Frontal cortex (tissue), 4 donors: ENCODE data around the gene RABL6. TPM values are rescaled to one million over a fixed set of nuclear protein-coding genes. Genes with fewer than 3 reads are reported as not detected.

Experiments
- DNase-seq, 2 donors: peaks; one replicate each; pipeline ENCODE4 v3.0.0; 2012; ENCODE audit warnings: low spot score in 2 of 2
- FAIRE-seq: peaks from 2 replicates; lab custom pipeline; 2012; peaks lifted over from hg19 to GRCh38; lab: Jason Lieb, UNC
- small RNA-seq: library from RNA; depleted of rRNA; stranded (forward); fragments of <200 nt; gene quantifications from one replicate; pipeline ENCODE3, GENCODE V24; 2014
- total RNA-seq: library from RNA; depleted of rRNA; stranded (reverse); fragments of >200 nt; gene quantifications from one replicate; pipeline ENCODE4 v1.2.3, GENCODE V29; 2014
- donor health status: control.
- donor health status: control.
- donor health status: control.

RABL6 gene
- total RNA-seq, 1 donor from 2014 or later: 35.1 TPM

- DNase-seq (no peak), FAIRE-seq (no peak)
Measured at GRCh38 chr9:136890661-136891060, 82.9 kb downstream of the RABL6 start.

Small RNA genes within 50 kb of the gene (small RNA-seq; reads per million reads assigned to genes)
- gene AL355987.2 (not detected), gene ATP6V1G1P3 (not detected), gene MIR4292 (not detected), gene MIR4479 (not detected)

Other genes with a start within 250 kb of the RABL6 start
- 12.6 TPM for gene EGFL7, start 145.0 kb upstream of the RABL6 start, total RNA-seq
- gene AGPAT2, start 120.5 kb upstream of the RABL6 start, total RNA-seq: 1.2 TPM
- 26.9 TPM for gene DIPK1B, start 95.4 kb upstream of the RABL6 start, total RNA-seq
- gene LCN10, start 65.0 kb upstream of the RABL6 start, total RNA-seq: not detected
- not detected for gene LCN6, start 59.4 kb upstream of the RABL6 start, total RNA-seq
- gene LCN8, start 49.7 kb upstream of the RABL6 start, total RNA-seq: not detected
- not detected for gene LCN15, start 43.4 kb upstream of the RABL6 start, total RNA-seq
- gene TMEM141, start 16.6 kb upstream of the RABL6 start, total RNA-seq: 17.1 TPM
- 2.0 TPM for gene CCDC183, start 11.6 kb upstream of the RABL6 start, total RNA-seq
- gene AJM1, start 34.5 kb downstream of the RABL6 start, total RNA-seq: 0.82 TPM
- gene PHPT1, start 41.5 kb downstream of the RABL6 start, total RNA-seq: 143 TPM
- gene MAMDC4, start 44.4 kb downstream of the RABL6 start, total RNA-seq: 4.1 TPM
- gene EDF1, start 58.4 kb downstream of the RABL6 start, total RNA-seq: 140 TPM
- 7.3 TPM for gene TRAF2, start 78.6 kb downstream of the RABL6 start, total RNA-seq
- 62.4 TPM for gene FBXW5, start 136.8 kb downstream of the RABL6 start, total RNA-seq
- not detected for gene C8G, start 137.3 kb downstream of the RABL6 start, total RNA-seq
- gene LCN12, start 144.3 kb downstream of the RABL6 start, total RNA-seq: not detected
- gene PTGDS, start 169.6 kb downstream of the RABL6 start, total RNA-seq: 61.1 TPM
- 0.82 TPM for gene LCNL1, start 175.0 kb downstream of the RABL6 start, total RNA-seq
- gene PAXX, start 184.5 kb downstream of the RABL6 start, total RNA-seq: 13.5 TPM
- not detected for gene CLIC3, start 188.6 kb downstream of the RABL6 start, total RNA-seq
- gene ABCA2, start 220.3 kb downstream of the RABL6 start, total RNA-seq: 20.8 TPM
- gene FUT7, start 224.1 kb downstream of the RABL6 start, total RNA-seq: not detected
- gene NPDC1, start 238.2 kb downstream of the RABL6 start, total RNA-seq: 16.3 TPM
- gene ENTPD2, start 246.1 kb downstream of the RABL6 start, total RNA-seq: 0.82 TPM